Measurements from ENCODE around the gene CHST3. TPM values are rescaled to one million over a fixed set of nuclear protein-coding genes. Genes with fewer than 3 reads are reported as not detected.

CHST3 gene
- polyA plus RNA-seq, 1 donor from 2014 or later = 4.1 TPM

DNA sequence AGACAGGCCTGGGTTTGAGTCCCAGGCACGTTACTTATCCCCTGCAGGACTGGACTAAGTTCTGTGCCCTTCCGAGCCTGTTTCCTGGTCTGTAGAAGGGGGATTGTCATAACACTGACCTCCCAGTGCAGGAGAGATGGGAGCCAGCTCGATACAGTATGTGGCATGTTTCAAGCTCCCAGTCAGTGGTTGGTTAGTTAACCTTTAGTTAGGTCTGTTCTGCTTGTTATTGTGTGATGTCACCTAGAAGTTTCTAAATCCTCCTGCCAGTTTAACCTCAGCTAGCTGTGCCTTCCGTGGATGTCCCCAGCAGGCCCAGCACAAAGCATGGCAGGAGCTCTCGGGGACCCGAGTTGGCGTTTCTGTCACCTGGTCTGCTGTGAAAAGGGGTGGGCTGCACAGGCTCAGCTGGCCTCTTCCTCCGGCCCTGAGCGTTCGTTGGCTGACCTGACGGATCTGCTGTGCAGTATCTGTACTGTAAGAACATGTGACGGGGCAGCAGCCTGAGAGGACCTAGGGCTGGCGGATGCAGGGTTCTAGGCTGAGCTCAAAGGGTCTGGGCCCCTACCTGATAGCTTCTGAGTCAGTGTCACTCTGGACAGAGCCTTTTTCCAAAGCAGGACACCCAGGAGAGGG lies 71.2 kb downstream of the CHST3 start:
- Histone ChIP-seq H3F3A (ENCODE audit: insufficient read depth, low read length, poor library complexity, severe bottlenecking) (no peaks in the 10 kb centered on the region), H3K4me2 (ENCODE audit: low read length) (no peak overlapping the region), H3K9ac (ENCODE audit: low read length) (no peak overlapping the region), H3K36me3 (ENCODE audit: insufficient read depth, low read length) (no peaks in the 10 kb centered on the region), H3K79me2 (replicated peaks; ENCODE audit: insufficient read depth, low read length) (no peaks in the 10 kb centered on the region), H4K20me1 (ENCODE audit: insufficient read depth) (no peaks in the 10 kb centered on the region), H3K27me3 (ENCODE audit: insufficient read depth, low read depth, low read length) (no peaks in the 10 kb centered on the region), H3K9me2 (ENCODE audit: insufficient read depth, low read length) (no peaks in the 10 kb centered on the region), H3K27ac (ENCODE audit: low read length) (no peak overlapping the region), H3K9me3 (ENCODE audit: low read length) (no peaks in the 10 kb centered on the region), H3K4me3 (ENCODE audit: low read length) (no peak overlapping the region), H2AFZ (ENCODE audit: low read depth, low read length) (no peak overlapping the region)
- TF ChIP-seq RAD21 (conservative IDR thresholded peaks at IDR 0.05) = no peak
- no peak for TF ChIP-seq POLR2AphosphoS5 (IDR thresholded peaks at IDR 0.05)
- TF ChIP-seq SMC3 (conservative IDR thresholded peaks at IDR 0.05; ENCODE audit: poor library complexity) = no peak
- TF ChIP-seq EZH2 (IDR thresholded peaks at IDR 0.05; ENCODE audit: borderline replicate concordance, insufficient read depth, low read length, poor library complexity, severe bottlenecking) = no peak
- no peak for TF ChIP-seq TAF1 (IDR thresholded peaks at IDR 0.05; ENCODE audit: low read depth)
- TF ChIP-seq, protein P1, sequence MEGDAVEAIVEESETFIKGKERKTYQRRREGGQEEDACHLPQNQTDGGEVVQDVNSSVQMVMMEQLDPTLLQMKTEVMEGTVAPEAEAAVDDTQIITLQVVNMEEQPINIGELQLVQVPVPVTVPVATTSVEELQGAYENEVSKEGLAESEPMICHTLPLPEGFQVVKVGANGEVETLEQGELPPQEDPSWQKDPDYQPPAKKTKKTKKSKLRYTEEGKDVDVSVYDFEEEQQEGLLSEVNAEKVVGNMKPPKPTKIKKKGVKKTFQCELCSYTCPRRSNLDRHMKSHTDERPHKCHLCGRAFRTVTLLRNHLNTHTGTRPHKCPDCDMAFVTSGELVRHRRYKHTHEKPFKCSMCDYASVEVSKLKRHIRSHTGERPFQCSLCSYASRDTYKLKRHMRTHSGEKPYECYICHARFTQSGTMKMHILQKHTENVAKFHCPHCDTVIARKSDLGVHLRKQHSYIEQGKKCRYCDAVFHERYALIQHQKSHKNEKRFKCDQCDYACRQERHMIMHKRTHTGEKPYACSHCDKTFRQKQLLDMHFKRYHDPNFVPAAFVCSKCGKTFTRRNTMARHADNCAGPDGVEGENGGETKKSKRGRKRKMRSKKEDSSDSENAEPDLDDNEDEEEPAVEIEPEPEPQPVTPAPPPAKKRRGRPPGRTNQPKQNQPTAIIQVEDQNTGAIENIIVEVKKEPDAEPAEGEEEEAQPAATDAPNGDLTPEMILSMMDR (IDR thresholded peaks at IDR 0.05; ENCODE audit: poor library complexity, severe bottlenecking) = no peak
- no peak for TF ChIP-seq MXI1 (conservative IDR thresholded peaks at IDR 0.05; ENCODE audit: poor library complexity, severe bottlenecking)
- TF ChIP-seq, protein P2, sequence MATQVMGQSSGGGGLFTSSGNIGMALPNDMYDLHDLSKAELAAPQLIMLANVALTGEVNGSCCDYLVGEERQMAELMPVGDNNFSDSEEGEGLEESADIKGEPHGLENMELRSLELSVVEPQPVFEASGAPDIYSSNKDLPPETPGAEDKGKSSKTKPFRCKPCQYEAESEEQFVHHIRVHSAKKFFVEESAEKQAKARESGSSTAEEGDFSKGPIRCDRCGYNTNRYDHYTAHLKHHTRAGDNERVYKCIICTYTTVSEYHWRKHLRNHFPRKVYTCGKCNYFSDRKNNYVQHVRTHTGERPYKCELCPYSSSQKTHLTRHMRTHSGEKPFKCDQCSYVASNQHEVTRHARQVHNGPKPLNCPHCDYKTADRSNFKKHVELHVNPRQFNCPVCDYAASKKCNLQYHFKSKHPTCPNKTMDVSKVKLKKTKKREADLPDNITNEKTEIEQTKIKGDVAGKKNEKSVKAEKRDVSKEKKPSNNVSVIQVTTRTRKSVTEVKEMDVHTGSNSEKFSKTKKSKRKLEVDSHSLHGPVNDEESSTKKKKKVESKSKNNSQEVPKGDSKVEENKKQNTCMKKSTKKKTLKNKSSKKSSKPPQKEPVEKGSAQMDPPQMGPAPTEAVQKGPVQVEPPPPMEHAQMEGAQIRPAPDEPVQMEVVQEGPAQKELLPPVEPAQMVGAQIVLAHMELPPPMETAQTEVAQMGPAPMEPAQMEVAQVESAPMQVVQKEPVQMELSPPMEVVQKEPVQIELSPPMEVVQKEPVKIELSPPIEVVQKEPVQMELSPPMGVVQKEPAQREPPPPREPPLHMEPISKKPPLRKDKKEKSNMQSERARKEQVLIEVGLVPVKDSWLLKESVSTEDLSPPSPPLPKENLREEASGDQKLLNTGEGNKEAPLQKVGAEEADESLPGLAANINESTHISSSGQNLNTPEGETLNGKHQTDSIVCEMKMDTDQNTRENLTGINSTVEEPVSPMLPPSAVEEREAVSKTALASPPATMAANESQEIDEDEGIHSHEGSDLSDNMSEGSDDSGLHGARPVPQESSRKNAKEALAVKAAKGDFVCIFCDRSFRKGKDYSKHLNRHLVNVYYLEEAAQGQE (IDR thresholded peaks at IDR 0.05; ENCODE audit: borderline replicate concordance) = no peak

DNA sequence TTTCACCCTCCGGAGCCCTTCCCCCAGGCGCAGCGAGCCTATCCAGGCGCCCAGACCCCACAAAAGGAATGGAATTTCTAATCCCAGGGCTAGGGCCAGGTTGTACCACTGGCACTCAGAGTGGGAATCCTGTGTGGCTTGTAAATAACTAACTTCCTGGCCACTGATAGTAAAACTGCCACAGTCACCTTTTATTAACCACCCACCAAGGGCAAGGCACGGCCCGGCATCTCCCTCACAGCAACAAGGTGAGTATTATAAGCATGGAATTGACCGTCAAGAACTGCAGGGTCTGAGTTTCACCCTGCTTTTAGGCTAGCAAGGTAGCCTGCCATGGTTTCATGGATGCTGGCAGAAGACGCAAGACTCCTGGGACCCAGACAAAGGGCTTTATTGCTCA lies 73.1 kb downstream of the CHST3 start:
- H2AFZ ChIP-seq (ENCODE audit: low read depth, low read length) = no peak overlapping the region
- no peak overlapping the region for H3K4me2 ChIP-seq (ENCODE audit: low read length)
- H3K27ac ChIP-seq (ENCODE audit: low read length) = no peak overlapping the region
- no peaks in the 10 kb centered on the region for H3K36me3 ChIP-seq (ENCODE audit: insufficient read depth, low read length)
- H3K9me3 ChIP-seq (ENCODE audit: low read length) = no peaks in the 10 kb centered on the region
- H3K4me3 ChIP-seq (ENCODE audit: low read length) = no peak overlapping the region
- H3K9ac ChIP-seq (ENCODE audit: low read length) = no peak overlapping the region
- H3K9me2 ChIP-seq (ENCODE audit: insufficient read depth, low read length) = no peaks in the 10 kb centered on the region
- no peaks in the 10 kb centered on the region for H3K27me3 ChIP-seq (ENCODE audit: insufficient read depth, low read depth, low read length)
- no peaks in the 10 kb centered on the region for H4K20me1 ChIP-seq (ENCODE audit: insufficient read depth)
- TF ChIP-seq RAD21 (conservative IDR thresholded peaks at IDR 0.05) (no peak), MXI1 (conservative IDR thresholded peaks at IDR 0.05; ENCODE audit: poor library complexity, severe bottlenecking) (no peak), SMC3 (conservative IDR thresholded peaks at IDR 0.05; ENCODE audit: poor library complexity) (no peak), POLR2AphosphoS5 (IDR thresholded peaks at IDR 0.05) (no peak), EP300 (conservative IDR thresholded peaks at IDR 0.05; ENCODE audit: poor library complexity, severe bottlenecking) (no peak), TAF1 (IDR thresholded peaks at IDR 0.05; ENCODE audit: low read depth) (no peak)
- TF ChIP-seq, protein P2 (IDR thresholded peaks at IDR 0.05; ENCODE audit: borderline replicate concordance) = no peak
- TF ChIP-seq, protein P1 (IDR thresholded peaks at IDR 0.05; ENCODE audit: poor library complexity, severe bottlenecking) = no peak
- no peaks in the 10 kb centered on the region for H3F3A ChIP-seq (ENCODE audit: insufficient read depth, low read length, poor library complexity, severe bottlenecking)
- no peaks in the 10 kb centered on the region for H3K79me2 ChIP-seq (replicated peaks; ENCODE audit: insufficient read depth, low read length)
